ENCODE results near the gene CCDC60.

GRCh38 chr12:119302451-119303080 lies 32.0 kb upstream of the CCDC60 start:
- no peak for TF ChIP-seq CTCF (IDR thresholded peaks at IDR 0.05 in 2 of 3, conservative IDR thresholded peaks at IDR 0.05 in 1 of 3; ENCODE audit: control insufficient read depth in 2 of 3, extremely low read depth in 1 of 3, insufficient read depth in 1 of 3, low read depth in 3 of 3, low read length in 3 of 3)
- no peak for TF ChIP-seq DPF2 (IDR thresholded peaks at IDR 0.05)
- TF ChIP-seq ATF2 (IDR thresholded peaks at IDR 0.05; ENCODE audit: low read length), result no peak
- no peak for TF ChIP-seq E2F4 (IDR thresholded peaks at IDR 0.05; ENCODE audit: low read depth, low read length)
- no peak for TF ChIP-seq MXI1 (IDR thresholded peaks at IDR 0.05; ENCODE audit: low read depth, low read length)
- no peak for TF ChIP-seq CREB1 (IDR thresholded peaks at IDR 0.05; ENCODE audit: low read depth)
- TF ChIP-seq PML (IDR thresholded peaks at IDR 0.05; ENCODE audit: low read length), result no peak
- no peak for TF ChIP-seq RAD51 (IDR thresholded peaks at IDR 0.05)
- no peak for TF ChIP-seq CHD2 (IDR thresholded peaks at IDR 0.05; ENCODE audit: borderline replicate concordance, low read depth, low read length)
- no peak for TF ChIP-seq MLLT1 (IDR thresholded peaks at IDR 0.05)

All from GM12878 (cell line).